IPS DF 4.7 (cell line): ENCODE results near the gene TSPAN31.
"Not testable (repeated sequence)": the region's sequence is repeated elsewhere in the genome, so short reads cannot be mapped to it uniquely, and the experiment has no call there.

Experiments
- DNase-seq: peaks from one replicate; pipeline ENCODE4 v3.0.0-alpha.2; 2013; ENCODE audit warnings: low spot score; ENCODE audit errors: extremely low read depth

TSPAN31 gene

DNA sequence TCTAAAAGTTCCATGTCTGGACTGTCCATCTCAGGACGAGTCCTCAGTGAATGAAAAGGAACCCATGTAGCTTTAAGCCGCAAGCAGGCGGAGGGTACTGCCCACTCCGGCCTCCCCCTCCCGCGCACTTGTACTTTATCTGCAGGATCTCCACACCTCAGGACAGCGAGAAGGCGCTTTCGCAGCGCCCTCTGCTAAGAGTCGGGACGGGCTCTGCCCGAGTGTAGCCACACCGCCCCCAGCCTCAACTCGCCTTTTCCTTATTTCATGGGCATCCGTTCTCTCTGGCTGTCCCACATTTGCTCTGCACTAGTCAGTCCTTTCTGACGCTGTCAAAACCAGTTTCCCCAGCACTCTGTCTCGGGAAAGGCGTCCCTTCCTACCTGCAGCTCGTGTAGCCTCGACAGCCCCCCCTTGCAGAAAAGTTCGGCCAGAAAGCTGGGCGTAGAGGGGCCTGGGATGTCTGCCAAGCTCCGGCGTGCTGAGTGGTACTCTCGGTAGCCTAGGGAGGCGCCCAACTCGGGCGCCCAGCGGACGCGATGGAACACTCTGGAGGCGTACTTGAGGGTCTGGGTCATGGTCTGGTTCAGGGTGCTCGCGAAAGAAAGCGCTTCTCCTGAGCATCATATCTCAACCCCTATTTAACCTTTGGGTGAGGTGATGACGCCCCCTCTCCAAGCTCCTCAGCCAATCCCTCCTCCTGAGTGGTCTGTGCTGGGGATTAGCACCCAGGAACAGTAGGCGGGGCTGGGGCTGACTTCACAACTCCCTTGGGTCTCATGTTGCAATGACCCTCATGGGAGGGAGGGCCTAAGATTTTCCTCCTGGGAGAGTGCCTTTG is 21.8 kb downstream of the TSPAN31 start, which contains the start of gene CYP27B1:
CYP27B1 (minus strand) TSS at position 615 of the 841 bp plus-strand sequence; CDS start at position 578, 37 bp downstream.
- no peak for DNase-seq

DNA sequence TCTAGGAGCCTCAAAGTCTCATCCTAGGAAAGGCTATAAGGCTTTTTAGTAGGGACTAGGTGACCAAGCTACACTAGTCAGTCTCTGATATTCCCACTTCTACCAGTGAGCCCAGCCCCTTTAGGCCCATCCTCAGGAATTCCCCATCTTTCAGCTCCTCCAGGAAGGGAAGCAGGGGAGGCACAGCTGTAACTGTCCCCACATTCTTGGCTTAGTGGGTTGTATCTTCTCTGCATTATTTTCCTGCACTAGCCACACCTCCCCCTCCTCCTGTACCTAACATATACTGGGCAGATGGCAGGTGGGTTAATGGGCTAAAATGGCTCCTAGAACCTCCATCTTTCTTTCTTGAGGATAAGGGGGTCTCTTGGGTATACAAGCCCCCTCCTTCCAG is 22.5 kb downstream of the TSPAN31 start:
- DNase-seq = no peak

DNA sequence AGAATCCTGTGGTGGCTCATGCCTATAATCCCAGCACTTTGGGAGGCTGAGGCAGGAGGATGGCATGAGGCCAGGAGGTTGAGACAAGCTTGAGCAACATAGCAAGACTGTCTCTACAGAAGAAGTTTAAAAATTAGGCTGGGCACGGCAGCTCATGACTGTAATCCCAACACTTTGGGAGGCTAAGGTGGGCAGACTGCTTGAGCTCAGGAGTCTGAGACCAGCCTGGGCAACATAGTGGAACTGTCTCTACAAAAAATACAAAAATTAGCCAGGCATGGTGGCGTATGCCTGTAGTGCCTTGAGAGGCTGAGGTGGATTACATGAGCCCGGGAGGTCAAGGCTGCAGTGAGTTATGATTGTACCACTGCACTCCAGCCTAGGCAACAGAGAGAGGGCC is 23.0 kb downstream of the TSPAN31 start:
- DNase-seq = no peak

DNA sequence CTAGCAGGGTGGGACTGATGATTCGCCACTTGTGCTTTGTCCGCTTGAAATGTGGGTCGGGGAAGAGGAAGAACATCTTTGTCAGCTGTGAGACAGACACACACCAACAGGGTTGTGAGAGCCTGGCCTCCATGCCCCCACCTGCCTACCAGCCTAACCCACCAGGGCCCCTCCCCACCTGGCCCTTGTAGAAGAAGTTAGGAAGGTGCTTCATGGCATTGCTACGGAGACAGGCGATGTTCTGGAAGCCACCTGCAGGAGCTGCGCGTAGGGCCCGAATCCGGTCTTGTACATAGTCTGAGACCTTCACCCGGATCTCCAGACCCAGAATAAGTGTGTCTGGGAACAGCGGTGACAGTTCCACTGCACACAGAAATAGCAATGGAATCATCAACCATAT is 24.8 kb downstream of the TSPAN31 start:
- DNase-seq = no peak

DNA sequence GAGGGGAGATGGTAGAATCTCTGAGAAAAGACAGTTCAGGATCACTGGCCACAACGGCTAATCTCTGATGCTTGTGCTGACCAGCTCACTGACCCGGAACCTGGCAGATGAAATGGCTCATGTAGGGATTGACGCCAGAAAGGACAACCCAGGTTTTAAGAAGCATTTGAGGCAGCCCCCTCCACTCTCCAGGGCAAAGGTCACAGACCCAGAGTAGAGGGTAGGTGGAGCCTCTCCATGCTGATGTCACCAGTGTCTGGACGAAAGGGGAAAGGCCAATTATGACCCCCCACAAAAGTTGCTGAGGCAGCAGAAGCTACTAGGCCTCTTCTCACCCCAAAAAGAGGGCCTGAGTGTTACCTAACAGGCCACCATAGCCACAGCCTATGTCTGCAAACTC is 25.9 kb downstream of the TSPAN31 start:
- DNase-seq = no peak

DNA sequence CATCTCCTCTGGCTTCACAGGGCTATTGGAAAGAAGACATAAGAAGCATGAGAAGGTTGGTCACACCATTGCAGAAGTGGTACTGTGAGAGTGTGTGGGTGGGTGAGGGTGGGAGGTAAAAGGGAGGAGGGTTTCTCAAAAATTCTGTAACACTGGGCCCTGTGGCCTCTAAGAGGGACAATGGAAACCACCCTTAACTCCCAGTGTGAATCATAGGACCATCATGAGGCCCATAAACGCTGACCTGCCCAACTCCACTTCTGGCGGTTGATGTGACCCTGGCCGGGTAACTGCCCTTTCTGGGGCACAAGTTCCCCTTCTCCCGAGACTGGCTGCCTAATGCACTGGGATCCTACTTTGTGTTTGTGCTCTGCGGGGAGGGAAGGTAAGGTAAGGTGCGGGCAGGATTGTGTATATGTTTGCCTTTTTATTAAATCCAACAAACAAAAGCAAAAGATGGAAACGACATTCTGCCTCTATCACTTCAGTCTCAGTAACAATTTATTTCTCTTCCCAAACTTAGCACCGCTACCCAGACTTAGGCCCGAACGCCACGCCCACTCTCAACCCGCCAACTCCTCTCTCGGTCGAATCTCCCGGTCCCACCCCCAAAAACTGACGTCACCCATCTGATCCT is 26.5 kb downstream of the TSPAN31 start:
- peak; percentile 90 for DNase-seq

DNA sequence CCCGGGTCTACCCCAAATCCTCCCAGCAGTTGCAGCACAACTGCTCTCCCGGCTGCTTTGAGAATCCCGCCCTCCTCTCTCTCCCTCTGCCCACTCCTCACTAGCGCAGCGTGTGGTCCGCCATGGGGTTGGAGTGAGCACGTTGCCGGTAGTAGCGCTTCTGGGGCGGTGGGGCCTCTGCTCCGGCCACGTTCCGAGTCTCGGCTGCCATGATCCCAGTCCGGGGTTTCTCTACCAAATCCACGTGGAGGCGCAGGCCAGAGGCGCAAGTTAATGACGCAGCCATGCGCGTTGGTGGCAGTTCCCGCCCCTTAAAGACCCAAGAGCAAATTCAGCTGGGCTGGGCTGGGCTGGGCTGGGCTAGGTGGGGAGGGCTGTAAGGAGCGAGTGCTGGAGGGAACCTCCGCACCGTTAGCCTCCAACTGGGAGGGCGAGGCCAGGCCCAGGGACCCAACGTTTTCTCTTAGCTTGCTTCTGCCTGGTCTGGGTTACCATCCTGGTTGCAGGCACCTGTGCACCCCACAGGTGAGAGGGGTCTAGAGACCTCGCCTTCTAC is 27.1 kb downstream of the TSPAN31 start, which contains the start of gene METTL1:
METTL1 (minus strand) TSS at position 233 of the 556 bp plus-strand sequence; CDS start at position 211, 22 bp downstream.
- peak; percentile 92 for DNase-seq

DNA sequence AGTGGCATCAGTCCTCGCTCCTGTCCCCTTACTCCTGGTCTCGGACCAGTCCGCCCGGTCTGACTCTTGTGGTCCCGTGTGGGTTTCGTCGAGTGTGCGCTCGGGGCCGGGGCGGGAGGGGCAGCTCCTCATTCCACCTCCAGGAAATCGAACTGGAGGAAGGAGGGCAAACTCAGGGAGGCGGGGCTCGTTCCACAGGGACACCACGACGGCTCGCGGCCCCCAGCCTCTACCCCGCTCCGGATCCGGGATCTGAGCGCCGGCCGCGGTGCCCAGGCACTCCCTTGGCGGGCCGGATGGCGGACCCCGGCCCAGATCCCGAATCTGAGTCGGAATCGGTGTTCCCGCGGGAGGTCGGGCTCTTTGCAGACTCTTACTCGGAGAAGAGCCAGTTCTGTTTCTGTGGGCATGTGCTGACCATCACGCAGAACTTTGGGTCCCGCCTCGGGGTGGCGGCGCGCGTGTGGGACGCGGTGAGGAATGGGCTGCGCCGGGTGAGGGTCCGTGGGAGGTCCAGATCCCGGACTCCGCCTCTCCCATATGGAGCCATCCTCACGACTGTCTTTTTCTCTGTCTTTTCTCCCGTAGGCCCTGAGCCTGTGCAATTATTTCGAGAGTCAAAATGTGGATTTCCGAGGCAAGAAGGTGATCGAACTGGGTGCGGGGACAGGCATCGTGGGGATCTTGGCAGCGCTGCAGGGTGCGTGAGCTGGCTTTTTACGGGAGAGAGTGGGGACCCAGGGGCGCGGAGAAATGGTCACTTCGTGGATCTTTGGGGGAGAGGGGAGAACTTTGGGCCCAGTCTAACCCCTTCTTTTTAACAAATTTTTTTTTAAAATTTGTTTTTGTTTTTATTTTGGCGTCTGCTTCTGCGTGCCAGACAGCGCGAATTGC is 27.8 kb downstream of the TSPAN31 start, which contains the start of gene EEF1AKMT3:
EEF1AKMT3 (plus strand) TSS at position 186 of the 894 bp plus-strand sequence; CDS start at position 297, 111 bp downstream.
- no peak for DNase-seq

DNA sequence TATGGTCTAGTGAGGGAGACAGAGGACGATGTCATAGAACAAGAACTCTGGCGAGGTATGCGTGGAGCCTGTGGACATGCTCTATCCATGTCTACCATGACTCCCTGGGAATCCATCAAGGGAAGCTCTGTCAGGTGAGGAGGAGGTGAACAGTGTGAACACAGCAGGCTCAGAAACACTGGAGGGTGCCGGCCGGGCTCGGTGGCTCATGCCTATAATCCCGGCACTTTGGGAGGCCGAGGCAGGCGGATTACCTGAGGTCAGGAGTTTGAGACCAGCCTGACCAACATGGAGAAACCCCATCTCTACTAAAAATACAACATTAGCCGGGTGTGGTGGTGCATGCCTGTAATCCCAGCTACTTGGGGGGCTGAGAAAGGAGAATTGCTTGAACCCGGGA is 29.8 kb downstream of the TSPAN31 start:
- DNase-seq = not testable (repeated sequence)

DNA sequence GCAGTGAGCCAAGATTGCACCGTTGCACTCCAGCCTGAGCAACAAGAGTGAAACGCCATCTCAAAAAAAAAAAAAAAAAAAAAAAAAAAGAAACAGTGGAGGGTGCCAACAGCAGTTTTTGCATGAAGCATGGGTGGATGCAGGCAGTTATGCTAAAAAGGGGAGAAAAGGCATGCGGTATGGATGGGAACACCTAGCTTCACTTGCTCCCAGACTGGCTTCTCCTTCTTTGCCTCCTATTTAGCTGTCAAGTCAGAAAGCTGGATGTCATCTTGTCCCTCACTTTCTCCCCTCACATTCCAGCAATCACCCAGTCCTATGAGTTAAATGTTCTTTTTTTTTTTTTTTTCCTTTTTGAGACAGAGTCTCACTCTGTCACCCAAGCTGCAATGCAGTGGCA is 30.2 kb downstream of the TSPAN31 start:
- DNase-seq = no peak

DNA sequence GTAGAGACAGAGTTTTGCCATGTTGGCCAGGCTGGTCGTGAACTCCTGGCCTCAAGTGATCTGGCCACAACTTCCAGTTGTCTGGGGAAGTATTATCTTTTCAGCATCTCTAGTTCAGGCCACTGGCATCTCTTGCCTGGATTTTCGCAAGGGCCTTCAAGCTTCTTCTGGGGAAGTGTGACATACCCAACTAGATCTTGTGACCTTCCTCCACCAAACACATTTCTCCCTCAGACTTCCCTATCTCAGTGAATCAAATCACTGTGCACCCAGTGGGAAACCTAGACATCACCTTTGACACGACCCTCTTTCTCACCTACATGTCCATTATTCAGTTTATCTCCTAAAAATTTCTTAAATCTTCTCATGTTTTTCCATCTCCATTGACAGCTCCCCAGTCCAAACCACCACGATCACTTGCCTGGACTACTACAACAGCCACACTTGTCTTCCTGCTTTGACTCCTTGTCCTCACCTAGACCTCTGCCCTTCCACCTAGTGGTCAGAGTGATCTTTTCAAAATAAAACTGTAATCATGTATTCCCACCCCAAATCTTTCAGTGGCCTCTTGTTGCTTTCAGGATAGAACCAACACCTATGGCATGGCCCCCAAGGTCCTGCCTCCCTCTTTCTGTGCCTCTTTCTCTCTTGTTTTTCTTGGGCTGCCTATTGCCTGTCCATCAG is 30.9 kb downstream of the TSPAN31 start:
- DNase-seq = no peak

DNA sequence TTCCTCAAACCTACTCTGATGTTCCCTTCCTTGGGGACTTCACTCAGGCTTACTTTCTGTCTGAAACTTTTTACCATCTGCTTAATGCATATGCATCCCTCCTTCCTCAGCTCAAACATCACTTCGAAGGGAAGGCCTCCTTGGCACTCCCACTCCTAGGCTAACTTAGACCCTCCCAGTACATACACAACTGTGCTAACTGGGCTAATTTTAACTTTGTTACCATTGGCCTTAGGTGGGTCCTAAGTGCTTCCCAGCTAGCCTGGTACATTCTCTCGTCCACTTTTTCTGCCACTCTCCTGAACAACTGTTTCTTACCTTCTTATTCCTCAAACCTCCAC is 31.4 kb downstream of the TSPAN31 start:
- no peak for DNase-seq

DNA sequence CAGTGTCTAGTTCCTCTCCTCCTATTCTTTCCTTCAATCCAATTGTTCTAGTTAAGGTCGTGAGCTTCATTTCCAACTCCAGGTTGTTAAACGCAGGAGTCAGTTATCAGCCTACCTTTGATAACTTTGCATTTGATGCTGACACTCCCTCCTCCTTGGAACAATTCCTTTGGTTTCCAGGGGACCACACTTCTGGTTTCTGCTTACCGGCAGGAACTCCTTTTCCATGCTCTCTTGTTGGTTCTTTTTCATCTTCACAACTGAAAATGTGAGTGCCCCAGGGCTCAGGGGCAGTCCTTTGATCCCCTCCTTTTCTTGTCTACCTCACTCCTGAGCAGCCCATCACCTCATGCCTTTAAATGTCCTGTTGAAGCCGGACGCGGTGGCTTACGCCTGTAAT is 32.5 kb downstream of the TSPAN31 start:
- no peak for DNase-seq

DNA sequence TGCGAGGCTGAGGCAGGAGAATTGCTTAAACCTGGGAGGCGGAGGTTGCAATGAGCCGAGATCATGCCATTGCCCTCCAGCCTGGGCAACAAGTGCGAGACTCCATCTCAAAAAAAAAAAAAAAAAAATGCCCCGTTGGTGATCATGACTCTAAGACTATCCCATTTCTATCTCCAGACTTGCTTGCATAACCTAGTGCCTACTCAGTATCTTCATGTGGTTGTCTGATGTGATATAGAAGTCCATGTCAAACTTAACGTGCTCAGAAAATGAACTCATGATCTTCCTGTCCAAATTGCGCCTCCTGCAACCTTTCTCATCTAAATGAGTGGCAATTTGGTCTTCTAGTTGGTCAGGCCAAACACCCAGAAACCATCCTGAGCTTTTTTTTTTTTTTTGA is 33.1 kb downstream of the TSPAN31 start:
- no peak for DNase-seq

DNA sequence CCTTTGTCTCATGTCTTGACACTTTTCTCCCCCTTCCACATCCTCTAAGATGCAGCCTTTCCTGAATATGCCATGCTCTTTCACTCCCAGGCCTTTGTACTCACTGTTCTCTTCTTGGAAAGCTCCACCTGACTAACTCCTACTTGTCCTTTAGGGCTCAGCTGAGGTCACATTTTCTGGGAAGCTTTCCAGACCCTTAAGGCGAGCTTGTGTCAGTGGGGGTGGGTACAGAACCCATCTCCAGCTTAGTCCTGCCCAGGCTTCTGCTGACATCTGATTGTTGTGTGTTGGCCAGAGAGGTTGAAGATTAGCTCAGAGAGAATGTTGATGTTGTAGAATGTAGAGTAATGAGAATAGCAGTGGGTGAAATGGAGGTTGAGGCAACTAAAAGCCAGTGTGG is 34.9 kb downstream of the TSPAN31 start:
- no peak for DNase-seq

DNA sequence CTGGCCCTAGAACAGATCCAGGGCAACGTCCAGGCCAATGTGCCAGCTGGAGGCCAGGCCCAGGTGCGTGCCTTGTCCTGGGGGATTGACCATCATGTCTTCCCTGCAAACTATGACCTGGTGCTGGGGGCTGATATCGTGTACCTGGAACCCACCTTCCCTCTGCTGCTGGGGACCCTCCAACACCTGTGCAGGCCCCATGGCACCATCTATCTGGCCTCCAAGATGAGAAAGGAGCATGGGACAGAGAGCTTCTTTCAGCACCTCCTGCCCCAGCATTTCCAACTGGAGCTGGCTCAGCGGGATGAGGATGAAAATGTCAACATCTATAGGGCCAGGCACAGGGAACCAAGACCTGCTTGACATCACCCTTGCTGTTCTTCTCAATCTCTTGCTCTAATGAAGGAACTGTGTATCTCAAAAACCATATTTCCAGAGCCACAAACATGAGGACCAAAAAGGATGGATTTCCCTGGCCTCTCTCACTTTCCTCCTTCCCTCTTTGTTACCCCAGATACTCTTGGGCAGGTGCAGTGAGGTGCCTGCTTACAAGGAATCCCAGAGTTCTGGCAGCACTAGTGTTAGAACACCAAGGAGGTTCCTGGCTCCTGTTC is 35.6 kb downstream of the TSPAN31 start:
- no peak for DNase-seq

DNA sequence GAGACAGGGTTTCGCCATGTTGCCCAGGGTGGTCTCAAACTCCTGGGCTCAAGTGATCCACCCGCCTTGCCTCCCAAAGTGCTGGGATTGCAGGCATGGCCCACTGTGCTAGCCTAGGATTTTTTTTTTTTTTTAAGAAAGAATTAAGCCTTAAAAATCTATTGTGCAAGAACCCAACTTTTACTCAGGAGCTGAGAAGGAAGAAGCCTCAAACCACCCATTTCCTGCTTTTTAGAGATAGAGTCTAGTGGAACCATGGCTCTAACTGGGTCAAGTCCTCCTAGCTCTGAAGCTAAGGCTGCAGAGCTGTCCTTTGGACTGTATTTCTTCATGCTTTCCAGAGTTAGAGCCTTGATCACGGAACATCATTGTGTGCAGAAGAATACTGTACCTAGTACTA is 36.4 kb downstream of the TSPAN31 start:
- DNase-seq = no peak

DNA sequence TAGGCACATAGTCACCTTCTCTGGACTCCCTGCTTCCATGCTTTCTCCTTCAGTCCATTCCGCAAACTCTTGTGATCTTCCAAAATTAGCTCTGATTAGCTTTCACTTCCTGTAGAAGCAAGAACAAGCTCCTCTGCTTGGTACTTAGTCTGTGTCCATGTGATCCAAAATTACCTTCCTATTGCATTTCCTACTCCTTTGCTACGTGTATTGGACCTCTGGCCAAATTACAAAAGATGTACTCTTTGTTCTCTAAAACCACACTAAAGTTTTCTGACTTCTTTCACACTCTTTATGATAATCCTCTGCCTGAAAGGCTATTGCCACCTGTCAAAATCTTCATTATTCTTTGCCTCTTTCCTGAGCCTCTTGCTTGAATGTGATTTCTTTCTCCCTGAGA is 37.0 kb downstream of the TSPAN31 start:
- DNase-seq = no peak

DNA sequence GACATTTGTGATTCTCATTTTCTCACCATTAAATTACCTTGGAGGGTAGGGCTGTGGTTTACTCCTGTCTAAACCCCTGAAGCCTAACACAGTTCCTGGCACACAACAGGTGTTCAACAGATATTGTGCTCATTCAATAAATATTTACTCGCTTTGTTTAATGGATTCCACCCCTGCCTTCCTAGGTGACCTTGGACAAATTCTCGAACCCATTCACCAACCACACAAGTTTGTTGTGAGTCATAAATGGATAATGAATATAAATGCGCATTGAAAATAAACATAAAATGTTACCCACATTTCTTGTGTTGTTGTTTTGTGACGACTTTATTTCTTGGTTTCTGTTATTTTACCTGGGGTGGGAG is 37.4 kb downstream of the TSPAN31 start:
- DNase-seq = no peak
